SK-N-SH (cell line): ENCODE measurements around the gene PLEKHA6.
"Not testable (repeated sequence)": the region's sequence is repeated elsewhere in the genome, so short reads cannot be mapped to it uniquely, and the experiment has no call there.

Source experiments
- CTCF ChIP-seq: fragments of 200-600 bp; sonication (generic); IDR thresholded peaks from 2 replicates; pipeline ENCODE4 v1.6.1; 2017; ENCODE audit warnings: antibody characterized with exemption, mild to moderate bottlenecking, moderate library complexity
- ELF1 ChIP-seq: IDR thresholded peaks from 2 replicates; pipeline ENCODE4 v1.4.0; 2012
- EP300 ChIP-seq, 2 experiments: IDR thresholded peaks; 2 replicates each; pipeline versions ENCODE4 v1.4.0 to v1.6.1; 2012; ENCODE audit warnings: borderline replicate concordance in 1 of 2, low read depth in 1 of 2, low read length in 1 of 2
- EZH2phosphoT487 ChIP-seq: fragments of 200-600 bp; sonication (generic); IDR thresholded peaks from 2 replicates; pipeline ENCODE4 v1.6.1; 2017; ENCODE audit warnings: low read depth, mixed run types, mild to moderate bottlenecking, antibody characterized with exemption, moderate library complexity, borderline replicate concordance
- GATA2 ChIP-seq: sonication (generic); formaldehyde crosslinking; IDR thresholded peaks from 2 replicates; pipeline ENCODE4 v1.5.0; 2020; ENCODE audit warnings: mild to moderate bottlenecking, missing genetic modification reagents
- POLR2AphosphoS5 ChIP-seq: IDR thresholded peaks from 2 replicates; pipeline ENCODE4 v1.6.1; 2012; ENCODE audit warnings: low read depth, low read length
- RAD21 ChIP-seq: IDR thresholded peaks from 2 replicates; pipeline ENCODE4 v1.6.1; 2012; ENCODE audit warnings: mild to moderate bottlenecking, low read length
- USF2 ChIP-seq: fragments of 150-350 bp; IDR thresholded peaks from 2 replicates; pipeline ENCODE4 v1.6.1; 2017; ENCODE audit warnings: antibody characterized with exemption, low read length, low read depth, borderline replicate concordance
- YY1 ChIP-seq: IDR thresholded peaks from 2 replicates; pipeline ENCODE4 v1.4.0; 2012; ENCODE audit warnings: low read depth, mild to moderate bottlenecking
- TF ChIP-seq, protein P1 (sequence below): IDR thresholded peaks from 2 replicates; pipeline ENCODE4 v1.4.0; 2012; ENCODE audit warnings: low read depth

DNA sequence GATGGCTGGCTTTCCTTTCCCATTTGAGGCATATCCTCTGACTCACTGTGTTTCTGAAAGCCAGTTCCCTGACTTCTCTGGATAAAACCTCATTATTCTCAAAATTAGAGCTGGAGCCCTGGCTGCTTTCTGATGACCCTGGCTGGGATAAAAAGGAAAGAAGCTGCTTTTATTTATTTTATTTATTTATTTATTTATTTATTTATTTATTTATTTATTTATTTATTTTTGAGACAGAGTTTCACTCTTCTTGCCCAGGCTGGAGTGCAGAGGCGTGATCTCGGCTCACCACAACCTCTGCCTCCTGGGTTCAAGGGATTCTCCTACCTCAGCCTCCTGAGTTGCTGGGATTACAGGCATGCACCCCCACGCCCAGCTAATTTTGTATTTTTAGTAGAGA, 31.9 kb downstream of the PLEKHA6 start:
- not testable (repeated sequence) for TF ChIP-seq EZH2phosphoT487; RAD21; GATA2 (CRISPR knock-in tag); CTCF; USF2; ELF1; YY1; POLR2AphosphoS5; EP300 (IDR thresholded peaks at IDR 0.05; ENCODE audit: borderline replicate concordance in 1 of 2, low read depth in 1 of 2, low read length in 1 of 2)
- TF ChIP-seq, protein P1, sequence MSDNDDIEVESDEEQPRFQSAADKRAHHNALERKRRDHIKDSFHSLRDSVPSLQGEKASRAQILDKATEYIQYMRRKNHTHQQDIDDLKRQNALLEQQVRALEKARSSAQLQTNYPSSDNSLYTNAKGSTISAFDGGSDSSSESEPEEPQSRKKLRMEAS: not testable (repeated sequence)
